IMR-90 (cell line): Measurements from ENCODE around the gene NR1D1. TPM values are rescaled to one million over a fixed set of nuclear protein-coding genes. Genes with fewer than 3 reads are reported as not detected.

Experiments used
- ATAC-seq: fragments of 200-7000 bp; cut with Tn5 transposase; 2 replicates; pipeline ENCODE4 v1.9.1; 2020; ENCODE audit warnings: low read depth, mild to moderate bottlenecking, moderate library complexity
- BruUV-seq: library from RNA; stranded (reverse); fragments of 400-500 nt; replicated peaks from 2 replicates; lab custom pipeline; 2021; lab: Mats Ljungman, UMichigan
- CTCF ChIA-PET: fragments of 300-600 bp; formaldehyde crosslinking; extraction: SDS; loops from one replicate; lab custom pipeline; 2021; ENCODE audit warnings: antibody characterized with exemption; lab: Yijun Ruan, JAX
- POLR2A ChIA-PET: fragments of 300-600 bp; sonication (Branson Sonifier 250); formaldehyde crosslinking; loops from one replicate; lab custom pipeline; 2022; ENCODE audit warnings: antibody characterized with exemption; ENCODE audit not compliant: unreplicated experiment; lab: Charles Lee
- DNase-seq: peaks from one replicate; pipeline ENCODE4 v3.0.0; 2013
- H2AFZ ChIP-seq: replicated peaks from 2 replicates; pipeline ENCODE3; 2013; ENCODE audit warnings: low read length, mild to moderate bottlenecking; ENCODE audit not compliant: poor library complexity
- H2AK5ac ChIP-seq: 2 replicates; pipeline ENCODE4 v1.6.1; 2013; ENCODE audit warnings: low read depth, low read length, inconsistent platforms
- H2AK9ac ChIP-seq: replicated peaks from 2 replicates; pipeline ENCODE3; 2013; ENCODE audit warnings: mild to moderate bottlenecking, low read depth, low read length, moderate library complexity; ENCODE audit not compliant: poor library complexity
- H2BK120ac ChIP-seq: 2 replicates; pipeline ENCODE4 v1.6.1; 2013; ENCODE audit warnings: low read depth, low read length, inconsistent platforms
- H2BK15ac ChIP-seq: 3 replicates; pipeline ENCODE4 v1.6.1; 2013; ENCODE audit warnings: low read depth, low read length, inconsistent platforms
- H2BK20ac ChIP-seq: 2 replicates; pipeline ENCODE4 v1.6.1; 2013; ENCODE audit warnings: low read depth, mild to moderate bottlenecking, inconsistent platforms, low read length, moderate library complexity
- H2BK5ac ChIP-seq: 2 replicates; pipeline ENCODE4 v1.6.1; 2013; ENCODE audit warnings: mild to moderate bottlenecking, low read depth, low read length, inconsistent platforms; ENCODE audit not compliant: poor library complexity, severe bottlenecking
- H3K14ac ChIP-seq: replicated peaks from 2 replicates; pipeline ENCODE4 v1.6.1; 2013; ENCODE audit warnings: low read depth, low read length, inconsistent platforms
- H3K18ac ChIP-seq: 2 replicates; pipeline ENCODE4 v1.6.1; 2013; ENCODE audit warnings: low read depth, low read length, control low read depth
- H3K23ac ChIP-seq: 2 replicates; pipeline ENCODE4 v1.6.1; 2013; ENCODE audit warnings: low read depth, low read length, inconsistent platforms
- H3K27ac ChIP-seq: 2 replicates; pipeline ENCODE4 v1.5.1; 2013; ENCODE audit warnings: mild to moderate bottlenecking, control low read depth, low read length; ENCODE audit not compliant: insufficient read depth
- H3K27me3 ChIP-seq: 2 replicates; pipeline ENCODE4 v1.6.1; 2013; ENCODE audit warnings: low read length; ENCODE audit not compliant: control insufficient read depth, insufficient read depth
- H3K36me3 ChIP-seq: 2 replicates; pipeline ENCODE4 v1.6.1; 2013; ENCODE audit warnings: low read length, mixed read lengths; ENCODE audit not compliant: control insufficient read depth, insufficient read depth
- H3K4ac ChIP-seq: 2 replicates; pipeline ENCODE4 v1.6.1; 2013; ENCODE audit warnings: low read depth, low read length, inconsistent platforms
- H3K4me1 ChIP-seq: 2 replicates; pipeline ENCODE4 v1.6.1; 2013; ENCODE audit warnings: low read length, mixed read lengths; ENCODE audit not compliant: control insufficient read depth, insufficient read depth
- H3K4me2 ChIP-seq: 2 replicates; pipeline ENCODE4 v1.6.1; 2013; ENCODE audit warnings: low read depth, mild to moderate bottlenecking, control low read depth, low read length, moderate library complexity
- H3K4me3 ChIP-seq: 2 replicates; pipeline ENCODE4 v1.5.1; 2013; ENCODE audit warnings: low read depth, mild to moderate bottlenecking, control low read depth, low read length, moderate library complexity; ENCODE audit not compliant: insufficient read depth
- H3K56ac ChIP-seq: 2 replicates; pipeline ENCODE4 v1.6.1; 2013; ENCODE audit warnings: low read length, inconsistent platforms; ENCODE audit not compliant: insufficient read depth; ENCODE audit errors: extremely low read depth
- H3K79me1 ChIP-seq, 2 experiments: 2 replicates each; pipeline ENCODE4 v1.6.1; 2013; ENCODE audit warnings: low read length in 2 of 2, inconsistent platforms in 1 of 2, low read depth in 1 of 2
- H3K9ac ChIP-seq: 2 replicates; pipeline ENCODE4 v1.6.1; 2013; ENCODE audit warnings: low read depth, low read length, control low read depth
- H3K9me1 ChIP-seq: 2 replicates; pipeline ENCODE4 v1.6.1; 2013; ENCODE audit warnings: low read length, inconsistent platforms; ENCODE audit not compliant: insufficient read depth
- H3K9me3 ChIP-seq: 2 replicates; pipeline ENCODE4 v1.6.1; 2013; ENCODE audit warnings: low read length; ENCODE audit not compliant: control insufficient read depth, insufficient read depth
- H4K20me1 ChIP-seq: 2 replicates; pipeline ENCODE4 v1.6.1; 2013; ENCODE audit warnings: low read length, inconsistent platforms; ENCODE audit not compliant: insufficient read depth
- H4K5ac ChIP-seq: 2 replicates; pipeline ENCODE4 v1.6.1; 2013; ENCODE audit warnings: mild to moderate bottlenecking, low read depth, low read length, control low read depth
- H4K8ac ChIP-seq, 2 experiments: 2 replicates each; pipeline ENCODE4 v1.6.1; 2013; ENCODE audit warnings: low read depth in 2 of 2, low read length in 2 of 2, control low read depth in 1 of 2, inconsistent platforms in 1 of 2
- H4K91ac ChIP-seq: 2 replicates; pipeline ENCODE4 v1.6.1; 2013; ENCODE audit warnings: low read depth, low read length, inconsistent platforms; ENCODE audit not compliant: insufficient read depth
- CEBPB ChIP-seq: IDR thresholded peaks from 2 replicates; pipeline ENCODE4 v1.6.1; 2012; ENCODE audit warnings: low read depth, low read length, improper control_type of control experiment
- CHD1 ChIP-seq: IDR thresholded peaks from 2 replicates; pipeline ENCODE4 v1.6.1; 2012; ENCODE audit warnings: low read depth, low read length, improper control_type of control experiment
- FOS ChIP-seq: fragments of 150-350 bp; IDR thresholded peaks from 2 replicates; pipeline ENCODE4 v1.6.1; 2016; ENCODE audit warnings: low read depth, low read length
- MAFK ChIP-seq: IDR thresholded peaks from 2 replicates; pipeline ENCODE4 v1.6.1; 2012; ENCODE audit warnings: low read depth, low read length, improper control_type of control experiment
- MAZ ChIP-seq: IDR thresholded peaks from 2 replicates; pipeline ENCODE4 v1.6.1; 2012; ENCODE audit warnings: low read depth, mild to moderate bottlenecking, low read length, improper control_type of control experiment, moderate library complexity, borderline replicate concordance
- NFE2L2 ChIP-seq: fragments of 150-350 bp; IDR thresholded peaks from 2 replicates; pipeline ENCODE4 v1.6.1; 2016; ENCODE audit warnings: low read depth, mild to moderate bottlenecking, low read length
- POLR2A ChIP-seq: IDR thresholded peaks from 2 replicates; pipeline ENCODE4 v1.6.1; 2012; ENCODE audit warnings: mild to moderate bottlenecking, low read depth, low read length
- RAD21 ChIP-seq: IDR thresholded peaks from 2 replicates; pipeline ENCODE4 v1.6.1; 2012; ENCODE audit warnings: low read length, improper control_type of control experiment
- RCOR1 ChIP-seq: IDR thresholded peaks from 2 replicates; pipeline ENCODE4 v1.6.1; 2012; ENCODE audit warnings: mild to moderate bottlenecking, low read length, improper control_type of control experiment; ENCODE audit not compliant: insufficient replicate concordance
- RFX5 ChIP-seq: IDR thresholded peaks from 2 replicates; pipeline ENCODE4 v1.8.0; 2012; ENCODE audit warnings: low read depth, mild to moderate bottlenecking, low read length, moderate library complexity
- SMC3 ChIP-seq: fragments of 150-350 bp; IDR thresholded peaks from 2 replicates; pipeline ENCODE4 v1.6.1; 2016; ENCODE audit warnings: low read depth, mild to moderate bottlenecking, antibody characterized with exemption, low read length, moderate library complexity
- WGBS, 2 experiments: methylation state at CpG; one replicate each; pipeline versions ENCODE4 v1.1.5 to v1.1.7; 2013; ENCODE audit warnings: missing lambda C conversion rate in 2 of 2; ENCODE audit not compliant: insufficient read length in 1 of 2; ENCODE audit errors: extremely low coverage in 2 of 2; 5-methylcytosine and 5-hydroxymethylcytosine counted together
- dilution Hi-C: fragments of 300-500 bp; cut with HindIII; formaldehyde crosslinking; loops from one replicate; pipeline ENCODE4 v1.14.3; 2018; ENCODE audit warnings: low sequenced_read_pairs; ENCODE audit not compliant: unreplicated experiment
- in situ Hi-C: fragments of 300-500 bp; cut with MboI; formaldehyde crosslinking; loops from 3 replicates; pipeline ENCODE4 v1.14.3; 2019; ENCODE audit warnings: low sequenced_read_pairs, inconsistent platforms, mixed read lengths
- intact Hi-C: fragments of 100-400 bp; cut with micrococcal nuclease; formaldehyde crosslinking; loops from 2 replicates; pipeline ENCODE4 v1.10.0; 2022
- polyA plus RNA-seq, 3 experiments: library from polyadenylated mRNA; depleted of rRNA; stranded (reverse); fragments of >200 nt; gene quantifications; 2 replicates each; pipeline ENCODE4 v1.2.3, GENCODE V29; 2012; ENCODE audit warnings: low replicate concordance in 1 of 3
- total RNA-seq: library from RNA; depleted of rRNA; stranded (reverse); fragments of >200 nt; gene quantifications from 2 replicates; pipeline ENCODE4 v1.2.3, GENCODE V29; 2012
- TF ChIP-seq, protein P1 (sequence below): conservative IDR thresholded peaks from 2 replicates; pipeline ENCODE4 v1.5.1; 2012; ENCODE audit warnings: mild to moderate bottlenecking, low read depth, low read length, improper control_type of control experiment
- TF ChIP-seq, protein P2 (sequence below): fragments of 150-350 bp; IDR thresholded peaks from 2 replicates; pipeline ENCODE4 v1.6.1; 2016; ENCODE audit warnings: low read depth, mild to moderate bottlenecking, low read length, moderate library complexity, borderline replicate concordance
- TF ChIP-seq, protein P3 (sequence below): fragments of 150-350 bp; IDR thresholded peaks from 2 replicates; pipeline ENCODE4 v1.6.1; 2017; ENCODE audit warnings: mild to moderate bottlenecking, antibody characterized with exemption, low read length, low read depth

Gene NR1D1
- total and polyA plus RNA-seq, 2 of the 4 experiments (the other 2 are of a cell fraction): 0.36 to 7.2 TPM

DNA sequence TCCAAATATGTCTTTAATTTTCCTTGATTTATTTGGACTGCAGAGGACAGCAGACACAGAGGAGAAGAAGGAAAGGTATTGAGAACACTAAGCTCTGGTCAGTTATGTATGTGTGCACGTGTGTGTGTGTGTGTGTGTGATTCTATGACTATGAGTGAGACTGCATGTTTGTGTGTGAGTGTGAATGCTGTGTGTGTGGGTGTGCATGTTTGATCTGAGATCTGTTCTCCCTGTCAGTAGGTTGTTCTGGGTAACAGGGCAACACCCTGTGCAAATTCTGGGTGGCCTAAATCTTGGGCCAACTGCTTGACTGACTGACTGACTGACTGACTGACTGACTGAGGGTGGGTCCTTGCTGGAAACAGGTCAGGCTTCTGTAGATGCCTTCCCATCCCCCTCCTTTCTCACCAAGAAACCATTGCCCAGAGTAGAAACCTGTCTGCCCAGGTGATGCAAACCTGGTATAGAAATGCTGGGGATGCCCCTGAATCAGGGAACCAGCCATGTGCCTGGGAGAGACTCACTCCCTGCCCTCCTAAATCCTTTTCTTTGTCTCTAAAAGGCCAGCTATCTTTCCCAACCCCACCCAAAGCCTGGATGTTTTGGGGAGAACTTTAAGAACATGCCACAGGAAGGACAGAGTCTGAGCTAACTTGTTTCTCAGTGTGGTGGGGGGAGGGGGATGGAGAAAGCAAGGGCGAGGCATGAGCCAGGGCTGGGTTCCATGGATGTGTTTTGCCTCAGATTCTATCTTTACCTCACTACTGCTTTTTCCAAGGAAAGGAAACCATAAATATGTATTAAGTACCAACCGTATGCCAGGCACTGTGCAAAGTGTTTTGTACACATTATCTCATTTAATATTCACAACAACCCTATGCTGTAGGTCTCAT, 4.5 kb upstream of the NR1D1 start:
- BruUV-seq: no TSS peak
- peaks cover 41% of the 10 kb centered on the region for H3K4me1 ChIP-seq
- no peak overlapping the region for H3K4me3 ChIP-seq
- no peak overlapping the region for H2BK15ac ChIP-seq
- no peak overlapping the region for H3K9ac ChIP-seq
- H3K56ac ChIP-seq: no peak overlapping the region
- ChIA-PET CTCF (no interaction called here), POLR2A (interaction anchor here (0.6 kb wide), 1 partner anchor 714 kb away, joined by 12 read pairs; no protein-coding TSS in a partner anchor)
- H3K9me1 ChIP-seq: peaks cover 28% of the 10 kb centered on the region
- no peak overlapping the region for H4K8ac ChIP-seq
- H2BK120ac ChIP-seq: no peak overlapping the region
- no peaks in the 10 kb centered on the region for H3K9me3 ChIP-seq
- dilution Hi-C loops (no loop called here), intact Hi-C loops (no loop called here), in situ Hi-C loops (no loop called here)
- H2BK20ac ChIP-seq: no peak overlapping the region; the same call in 1 of the 2 replicates
- 63% methylated on average over 1 of the region's 3 CpGs; no CpG with 5 or more reads in 1 of the 2 experiments for WGBS, 2 experiments
- no peak overlapping the region; the same call in none of the 2 replicates for H3K23ac ChIP-seq
- no peak overlapping the region for H4K5ac ChIP-seq
- no peak overlapping the region for H3K18ac ChIP-seq
- no peak overlapping the region for H3K4me2 ChIP-seq
- 0 out of 2 replicates have a peak overlapping the region, but pooled peaks have one; percentile 14 for H3K14ac ChIP-seq
- H4K91ac ChIP-seq: no peak overlapping the region; the same call in 1 of the 2 replicates
- H2AK9ac ChIP-seq: no peak overlapping the region
- ATAC-seq: no peak
- H3K4ac ChIP-seq: peak overlapping the region; percentile 66; the same call in 1 of the 2 replicates
- no peak overlapping the region for H2BK5ac ChIP-seq
- H2AK5ac ChIP-seq: peak overlapping the region; percentile 25; the same call in 1 of the 2 replicates
- DNase-seq: no peak
- peaks cover 5 to 28% of the 10 kb centered on the region in 2 experiments; a peak in 2 of 4 replicates for H3K79me1 ChIP-seq
- H3K27me3 ChIP-seq: no peaks in the 10 kb centered on the region
- peak overlapping the region; percentile 18 for H2AFZ ChIP-seq
- H3K27ac ChIP-seq: no peak overlapping the region
- 0 out of 2 replicates have a peak, but pooled peaks cover 4% of the 10 kb centered on the region for H4K20me1 ChIP-seq
- no peaks in the 10 kb centered on the region for H3K36me3 ChIP-seq
- TF ChIP-seq, protein P1, sequence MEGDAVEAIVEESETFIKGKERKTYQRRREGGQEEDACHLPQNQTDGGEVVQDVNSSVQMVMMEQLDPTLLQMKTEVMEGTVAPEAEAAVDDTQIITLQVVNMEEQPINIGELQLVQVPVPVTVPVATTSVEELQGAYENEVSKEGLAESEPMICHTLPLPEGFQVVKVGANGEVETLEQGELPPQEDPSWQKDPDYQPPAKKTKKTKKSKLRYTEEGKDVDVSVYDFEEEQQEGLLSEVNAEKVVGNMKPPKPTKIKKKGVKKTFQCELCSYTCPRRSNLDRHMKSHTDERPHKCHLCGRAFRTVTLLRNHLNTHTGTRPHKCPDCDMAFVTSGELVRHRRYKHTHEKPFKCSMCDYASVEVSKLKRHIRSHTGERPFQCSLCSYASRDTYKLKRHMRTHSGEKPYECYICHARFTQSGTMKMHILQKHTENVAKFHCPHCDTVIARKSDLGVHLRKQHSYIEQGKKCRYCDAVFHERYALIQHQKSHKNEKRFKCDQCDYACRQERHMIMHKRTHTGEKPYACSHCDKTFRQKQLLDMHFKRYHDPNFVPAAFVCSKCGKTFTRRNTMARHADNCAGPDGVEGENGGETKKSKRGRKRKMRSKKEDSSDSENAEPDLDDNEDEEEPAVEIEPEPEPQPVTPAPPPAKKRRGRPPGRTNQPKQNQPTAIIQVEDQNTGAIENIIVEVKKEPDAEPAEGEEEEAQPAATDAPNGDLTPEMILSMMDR: no peak
- TF ChIP-seq, protein P2, sequence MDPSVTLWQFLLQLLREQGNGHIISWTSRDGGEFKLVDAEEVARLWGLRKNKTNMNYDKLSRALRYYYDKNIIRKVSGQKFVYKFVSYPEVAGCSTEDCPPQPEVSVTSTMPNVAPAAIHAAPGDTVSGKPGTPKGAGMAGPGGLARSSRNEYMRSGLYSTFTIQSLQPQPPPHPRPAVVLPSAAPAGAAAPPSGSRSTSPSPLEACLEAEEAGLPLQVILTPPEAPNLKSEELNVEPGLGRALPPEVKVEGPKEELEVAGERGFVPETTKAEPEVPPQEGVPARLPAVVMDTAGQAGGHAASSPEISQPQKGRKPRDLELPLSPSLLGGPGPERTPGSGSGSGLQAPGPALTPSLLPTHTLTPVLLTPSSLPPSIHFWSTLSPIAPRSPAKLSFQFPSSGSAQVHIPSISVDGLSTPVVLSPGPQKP: no peak
- no peak for TF ChIP-seq RFX5
- TF ChIP-seq CEBPB: no peak
- TF ChIP-seq, protein P3, sequence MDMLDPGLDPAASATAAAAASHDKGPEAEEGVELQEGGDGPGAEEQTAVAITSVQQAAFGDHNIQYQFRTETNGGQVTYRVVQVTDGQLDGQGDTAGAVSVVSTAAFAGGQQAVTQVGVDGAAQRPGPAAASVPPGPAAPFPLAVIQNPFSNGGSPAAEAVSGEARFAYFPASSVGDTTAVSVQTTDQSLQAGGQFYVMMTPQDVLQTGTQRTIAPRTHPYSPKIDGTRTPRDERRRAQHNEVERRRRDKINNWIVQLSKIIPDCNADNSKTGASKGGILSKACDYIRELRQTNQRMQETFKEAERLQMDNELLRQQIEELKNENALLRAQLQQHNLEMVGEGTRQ: no peak
- TF ChIP-seq CHD1: no peak
- TF ChIP-seq NFE2L2: no peak
- no peak for TF ChIP-seq RAD21
- no peak for TF ChIP-seq MAZ
- no peak for TF ChIP-seq SMC3
- TF ChIP-seq MAFK: no peak
- TF ChIP-seq POLR2A: no peak
- no peak for TF ChIP-seq FOS
- no peak for TF ChIP-seq RCOR1
